Stimulated activated CD4-positive, alpha-beta T cell treated with anti-CD3 and anti-CD28 coated beads, Interleukin-1b, Interleukin-23, amount 100 ng/mL, for 24 hours (primary cell): ENCODE data around the gene DIO1.
"Not testable (repeated sequence)": the region's sequence is repeated elsewhere in the genome, so short reads cannot be mapped to it uniquely, and the experiment has no call there.

Source experiments
- DNase-seq, 4 experiments: peaks; one replicate each; pipeline ENCODE4 v3.0.0-alpha.2; 2020; ENCODE audit warnings: low read depth in 4 of 4, low spot score in 1 of 4

The DIO1 gene

GRCh38 chr1:53893999-53894636, at the start of gene DIO1:
TSS of gene DIO1 (plus strand) at chr1:53894187. CDS start at chr1:53894211, 24 bp downstream.
- DNase-seq: no peak

GRCh38 chr1:53847980-53848379, 46.0 kb upstream of the DIO1 start:
- DNase-seq: no peak

GRCh38 chr1:53850082-53850673, 43.8 kb upstream of the DIO1 start:
- DNase-seq: no peak

GRCh38 chr1:53851571-53852285, 42.3 kb upstream of the DIO1 start:
- DNase-seq: no peak

GRCh38 chr1:53860967-53861411, 33.0 kb upstream of the DIO1 start:
- peak; percentile 9 to 33 (median 14) for DNase-seq

- DNase-seq: no peak
Measured at GRCh38 chr1:53862507-53862906, 31.5 kb upstream of the DIO1 start.

GRCh38 chr1:53868565-53868964, 25.4 kb upstream of the DIO1 start:
- DNase-seq: no peak

GRCh38 chr1:53869454-53870117, 24.4 kb upstream of the DIO1 start:
- DNase-seq: no peak

GRCh38 chr1:53871221-53871620, 22.8 kb upstream of the DIO1 start:
- no peak for DNase-seq

GRCh38 chr1:53871773-53872484, 22.1 kb upstream of the DIO1 start:
- DNase-seq: no peak

GRCh38 chr1:53875150-53875549, 18.8 kb upstream of the DIO1 start:
- DNase-seq: not testable (repeated sequence)

- no peak for DNase-seq
Measured at GRCh38 chr1:53878492-53879105, 15.4 kb upstream of the DIO1 start.

GRCh38 chr1:53881853-53882252, 12.1 kb upstream of the DIO1 start:
- DNase-seq: not testable (repeated sequence)

GRCh38 chr1:53883600-53883999, 10.4 kb upstream of the DIO1 start:
- not testable (repeated sequence) for DNase-seq

GRCh38 chr1:53888681-53889080, 5.3 kb upstream of the DIO1 start:
- DNase-seq: no peak

GRCh38 chr1:53889304-53890298, 4.4 kb upstream of the DIO1 start, which contains the start of gene YIPF1:
TSS of gene YIPF1 (minus strand) at chr1:53889797. CDS start at chr1:53888937, 860 bp downstream.
- DNase-seq: peak; percentile 59 to 80 (median 68)

- peak in 2 of 4 experiments; percentile 4 to 5 for DNase-seq
Measured at GRCh38 chr1:53890522-53890941, 3.5 kb upstream of the DIO1 start.

GRCh38 chr1:53891018-53891417, 3.0 kb upstream of the DIO1 start:
- DNase-seq: no peak

GRCh38 chr1:53891678-53892077, 2.3 kb upstream of the DIO1 start:
- DNase-seq: no peak
